GM21390 (cell line): ENCODE results near the gene BCL7C.
"Not testable (repeated sequence)": the region's sequence is repeated elsewhere in the genome, so short reads cannot be mapped to it uniquely, and the experiment has no call there.

Experiments used
- ATAC-seq: cut with Tn5 transposase; IDR thresholded peaks from one replicate; pipeline ENCODE4 v1.9.1; 2021; ENCODE audit not compliant: unreplicated experiment

BCL7C gene

DNA sequence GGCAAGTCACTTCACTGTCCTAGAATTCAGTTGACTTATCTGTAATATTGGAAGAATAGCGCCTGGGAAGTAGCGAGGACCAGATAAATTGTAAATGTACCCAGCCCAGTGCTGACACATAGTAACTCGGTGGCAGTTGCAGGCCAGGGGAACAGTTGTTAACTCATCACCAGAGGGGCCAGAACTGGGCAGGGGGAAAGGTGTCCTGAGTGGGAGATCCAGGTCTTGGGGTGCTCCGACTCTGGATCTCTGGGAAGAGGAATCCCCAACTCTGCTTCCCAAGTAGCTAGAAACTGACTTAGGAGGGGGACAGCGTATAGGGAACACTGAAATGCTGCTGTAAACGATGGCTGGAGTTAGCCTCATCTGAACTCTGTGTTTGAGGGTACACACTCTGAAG is 23.0 kb downstream of the BCL7C start:
- no peak for ATAC-seq

GRCh38 chr16:30867747-30868146 is 26.1 kb downstream of the BCL7C start:
- no peak for ATAC-seq

DNA sequence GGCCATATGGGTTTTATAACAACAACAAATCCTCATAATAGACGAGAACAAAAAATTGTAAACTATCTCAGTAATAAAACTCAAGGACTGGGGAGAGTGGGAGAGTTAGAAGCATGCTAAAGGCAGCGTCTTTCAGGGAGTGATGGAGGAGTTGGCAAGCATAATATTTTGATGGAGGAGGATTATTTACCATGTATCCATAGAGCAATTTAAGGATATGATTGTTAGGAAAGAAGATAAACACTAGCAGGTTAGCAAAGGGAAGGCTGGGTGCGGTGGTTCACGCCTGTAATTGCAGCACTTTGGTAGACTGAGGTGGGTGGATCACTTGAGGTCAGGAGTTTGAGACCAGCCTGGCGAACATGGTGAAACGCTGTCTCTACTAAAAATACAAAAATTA is 27.8 kb downstream of the BCL7C start:
- no peak for ATAC-seq

GRCh38 chr16:30863178-30863577 is 30.7 kb downstream of the BCL7C start:
- ATAC-seq: not testable (repeated sequence)

- ATAC-seq: not testable (repeated sequence)
Measured at GRCh38 chr16:30860729-30861128, 33.1 kb downstream of the BCL7C start.

- no peak for ATAC-seq
Measured at GRCh38 chr16:30858829-30859423, 35.0 kb downstream of the BCL7C start.

GRCh38 chr16:30858111-30858495 is 35.8 kb downstream of the BCL7C start:
- no peak for ATAC-seq

- ATAC-seq: no peak
Measured at GRCh38 chr16:30853758-30854157, 40.1 kb downstream of the BCL7C start.

DNA sequence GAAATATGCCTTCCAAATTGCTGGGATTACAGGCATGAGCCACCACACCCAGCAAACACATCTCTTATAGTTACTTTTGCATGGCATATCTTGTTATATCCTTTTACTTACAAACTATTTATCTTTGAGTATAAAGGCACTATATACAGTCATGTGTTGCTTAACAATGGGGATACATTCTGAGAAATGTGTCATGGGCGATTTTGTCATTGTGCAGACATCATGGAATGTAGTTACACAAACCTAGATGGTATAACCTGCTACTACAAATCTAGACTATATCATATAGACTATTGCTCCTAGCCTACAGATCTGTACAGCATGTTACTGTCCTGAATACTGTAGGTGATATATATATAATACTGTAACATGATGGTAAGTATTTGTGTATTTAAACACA is 43.6 kb downstream of the BCL7C start:
- ATAC-seq: no peak

GRCh38 chr16:30846649-30847402 is 47.1 kb downstream of the BCL7C start:
- no peak for ATAC-seq

GRCh38 chr16:30844671-30845449 is 49.0 kb downstream of the BCL7C start:
- ATAC-seq: no peak

GRCh38 chr16:30844346-30844670 is 49.6 kb downstream of the BCL7C start:
- ATAC-seq: no peak

DNA sequence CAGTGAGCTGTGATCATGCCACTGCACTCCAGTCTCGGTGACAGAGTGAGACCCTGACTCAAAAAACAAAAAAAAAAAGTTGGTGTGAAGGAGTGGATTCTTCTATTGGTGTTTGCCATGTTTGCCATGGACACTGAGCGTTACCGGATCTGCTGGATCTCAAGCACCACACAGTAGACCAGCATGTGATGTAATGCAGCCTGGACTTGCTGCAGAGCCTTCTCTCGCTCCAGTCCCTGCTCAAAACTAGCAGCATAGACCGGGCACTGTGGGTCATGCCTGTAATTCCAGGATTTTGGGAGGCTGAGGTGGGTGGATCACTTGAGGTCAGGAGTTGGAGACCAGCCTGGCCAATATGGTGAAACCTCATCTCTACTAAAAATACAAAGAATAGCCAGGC is 50.4 kb downstream of the BCL7C start:
- no peak for ATAC-seq

DNA sequence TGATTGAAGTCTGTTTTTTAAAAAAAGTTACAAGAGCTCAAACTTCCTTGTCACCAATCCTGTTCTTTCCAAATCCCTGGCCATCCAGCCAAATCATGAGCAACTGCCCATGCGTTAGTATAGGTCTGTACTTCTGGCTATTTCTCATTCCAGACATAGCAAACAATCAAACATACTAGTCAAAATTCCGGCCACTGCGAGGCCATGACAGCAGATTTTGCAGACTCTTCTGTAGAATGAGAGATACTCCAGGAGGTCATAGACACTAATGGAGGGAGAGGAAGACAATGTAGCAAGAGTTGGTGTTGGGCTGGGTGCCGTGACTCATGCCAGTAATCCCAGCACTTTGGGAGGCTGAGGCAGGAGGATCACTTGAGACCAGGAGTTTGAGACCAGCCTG is 50.9 kb downstream of the BCL7C start:
- ATAC-seq: no peak

DNA sequence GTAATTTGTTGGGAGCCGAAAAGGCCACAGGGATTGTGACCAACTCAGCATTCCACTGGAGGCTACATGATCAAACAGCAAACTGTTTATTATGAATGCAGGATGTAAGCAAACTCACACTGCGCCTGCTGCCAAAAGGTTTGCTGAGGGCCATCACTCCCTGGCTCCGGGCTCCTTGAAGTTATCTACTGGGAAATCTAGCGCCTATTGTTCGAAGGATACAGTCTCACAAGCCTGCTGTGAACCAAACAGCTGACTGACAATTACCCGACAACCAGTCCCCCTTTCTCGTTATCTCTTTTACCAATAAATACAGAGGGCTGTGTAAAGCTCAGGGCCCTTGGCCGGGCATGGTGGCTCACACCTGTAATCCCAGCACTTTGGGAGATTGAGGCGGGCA is 52.5 kb downstream of the BCL7C start:
- ATAC-seq: no peak

GRCh38 chr16:30840611-30841010 is 53.3 kb downstream of the BCL7C start:
- no peak for ATAC-seq

DNA sequence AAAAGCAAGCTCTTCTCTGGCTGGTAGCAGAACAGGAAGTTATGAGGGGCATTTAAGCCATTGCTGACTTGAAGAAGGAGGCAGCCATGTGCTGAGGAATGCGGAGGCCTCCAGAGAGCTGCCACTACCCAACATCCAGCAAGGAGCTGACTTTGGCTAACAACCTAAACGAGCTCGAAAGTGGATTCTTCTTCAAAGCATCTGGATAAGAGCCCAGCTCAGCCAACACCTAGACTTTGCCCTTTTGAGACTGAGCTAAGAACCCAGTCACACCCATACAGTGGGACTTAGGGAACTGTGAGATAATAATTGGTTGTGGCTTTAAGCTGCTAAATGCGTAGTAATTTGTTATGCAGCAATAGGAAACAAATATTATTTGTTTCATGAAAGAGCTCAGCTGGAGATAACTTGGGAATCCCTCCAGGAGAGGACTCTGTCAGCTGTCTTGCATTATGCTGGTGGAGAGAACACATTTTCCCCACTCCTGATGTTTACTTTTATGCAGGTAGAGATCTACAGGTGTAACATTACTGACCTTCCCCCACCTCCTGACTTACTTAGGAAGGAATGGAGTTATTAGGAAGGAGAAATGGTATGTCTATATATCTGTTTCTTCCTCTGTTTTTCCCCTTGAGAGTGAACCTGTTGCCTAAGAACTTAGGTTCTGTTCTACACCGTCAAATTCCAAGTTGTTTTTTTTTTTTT is 54.2 kb downstream of the BCL7C start:
- ATAC-seq: no peak

- no peak for ATAC-seq
Measured at GRCh38 chr16:30838876-30839471, 54.9 kb downstream of the BCL7C start.

DNA sequence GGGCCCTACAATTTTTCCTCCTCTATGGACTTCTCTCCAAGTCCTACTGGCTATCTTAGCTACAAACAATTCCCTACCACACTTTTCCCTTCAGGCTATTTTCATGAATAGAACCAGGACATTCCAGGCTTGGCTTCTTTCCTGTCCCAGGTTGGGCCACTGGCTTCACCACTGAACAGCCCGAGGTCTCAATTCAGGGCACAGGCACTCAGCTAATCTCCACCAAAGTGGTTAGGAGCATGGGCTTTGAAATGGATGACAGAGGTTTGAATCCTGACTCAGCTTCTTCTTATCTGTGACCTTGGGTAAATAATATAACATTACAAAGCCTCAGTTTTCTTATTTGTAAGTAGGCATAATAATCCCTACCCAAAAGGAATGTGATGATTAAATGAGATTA is 56.0 kb downstream of the BCL7C start:
- ATAC-seq: no peak
